Measurements from ENCODE around the gene DEK.

DNA sequence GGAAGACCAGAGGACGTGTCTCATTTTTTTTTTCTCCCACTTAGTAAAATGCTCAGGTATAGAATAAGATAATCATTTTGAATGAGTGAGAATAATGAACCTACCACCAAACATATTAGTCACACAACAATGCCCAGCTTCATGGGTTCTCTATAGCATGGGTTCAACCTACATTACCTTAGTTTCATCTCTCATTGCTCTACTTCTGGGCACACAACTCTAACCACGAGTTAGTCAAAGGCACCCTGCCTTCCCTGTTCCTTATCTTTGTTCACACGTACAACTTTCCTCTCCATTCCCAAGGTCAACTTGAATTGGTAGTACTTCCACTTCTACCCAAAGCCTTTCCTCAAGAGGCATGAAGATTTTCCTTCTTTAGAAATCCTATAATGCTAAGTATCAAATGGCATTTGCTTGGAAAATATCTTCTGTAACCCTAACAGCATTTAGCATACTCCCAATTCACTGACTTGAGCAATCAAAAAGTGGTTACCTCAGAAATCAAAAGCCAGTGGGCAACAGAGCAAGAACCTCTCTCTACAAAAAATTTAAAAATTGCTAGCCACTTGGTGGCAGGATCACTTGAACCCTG, 20.9 kb downstream of the DEK start:
- no peak for TF ChIP-seq YY1 (IDR thresholded peaks at IDR 0.05; ENCODE audit: insufficient read depth, insufficient read length)
- TF ChIP-seq ZNF274 (IDR thresholded peaks at IDR 0.05; ENCODE audit: low read depth, low read length) = no peak

All from NT2/D1 (cell line).